ENCODE data around the gene DUSP7. TPM values are rescaled to one million over a fixed set of nuclear protein-coding genes. Genes with fewer than 3 reads are reported as not detected.

Gene DUSP7
- total and polyA plus RNA-seq, 9 of the 15 experiments (the other 6 are each of a cell fraction or from before 2014, with no cell fraction given), result 0.45 to 15.8 (median 8.2) TPM

- no peaks in the 10 kb centered on the region for H3K79me2 ChIP-seq (ENCODE audit: control insufficient read depth, insufficient read depth, low read length)
- H3K4me2 ChIP-seq (ENCODE audit: insufficient read depth, low read length), result no peak overlapping the region
- no peaks in the 10 kb centered on the region for H4K20me1 ChIP-seq (replicated peaks; ENCODE audit: control insufficient read depth, insufficient read depth, low read length)
- intact Hi-C loops (cut with micrococcal nuclease) (no loop called here), in situ Hi-C loops (cut with MboI) (no loop called here)
- ATAC-seq (no peak), DNase-seq (ENCODE audit: extremely low read depth in 1 of 4, low spot score in 3 of 4) (no peak), FAIRE-seq (no peak)
- H3K36me3 ChIP-seq (ENCODE audit: control insufficient read depth, insufficient read depth, low read length), result peaks cover 34% of the 10 kb centered on the region; the same call in 1 of the 3 replicates
- no peaks in the 10 kb centered on the region for H3K9me3 ChIP-seq (replicated peaks; ENCODE audit: control insufficient read depth, insufficient read depth, low read depth, low read length)
- no peak overlapping the region for H2AFZ ChIP-seq (ENCODE audit: low read depth, low read length)
- no peak overlapping the region for H3K9ac ChIP-seq (ENCODE audit: insufficient read depth in 1 of 2, low read depth in 2 of 2, low read length in 2 of 2)
- peaks cover 0 to 11% of the 10 kb centered on the region in 2 experiments; a peak in 4 of 5 replicates for H3K4me1 ChIP-seq (replicated peaks in 1 of 2; ENCODE audit: control insufficient read depth in 2 of 2, insufficient read depth in 2 of 2, low read length in 2 of 2)
- BruUV-seq (replicated peaks), result no TSS peak
- POLR2A ChIA-PET, result interaction anchor here (0.6 kb wide), 1 partner anchor 10 kb away, joined by 4 read pairs; no protein-coding TSS in a partner anchor
- no peaks in the 10 kb centered on the region for H3K27me3 ChIP-seq (ENCODE audit: control insufficient read depth in 2 of 2, insufficient read depth in 2 of 2, low read length in 2 of 2)
- TF ChIP-seq PRMT5 (CRISPR knock-in tag; IDR thresholded peaks at IDR 0.05), result no peak
- no peaks in the 10 kb centered on the region for H3K9me1 ChIP-seq (ENCODE audit: control insufficient read depth, insufficient read depth, low read length)
- CTCF ChIA-PET (ENCODE audit: low intra/inter-chr PET ratio), result no interaction called here
- no peak overlapping the region for H3K4me3 ChIP-seq
- H3K27ac ChIP-seq (ENCODE audit: extremely low read depth, low read depth, low read length), result no peak overlapping the region
- 84% methylated on average over 11 of the region's 11 CpGs for WGBS (ENCODE audit: insufficient coverage, low coverage, missing lambda C conversion rate)
Observed at GRCh38 chr3:52094571-52095485, 38.5 kb upstream of the DUSP7 start.

DNA sequence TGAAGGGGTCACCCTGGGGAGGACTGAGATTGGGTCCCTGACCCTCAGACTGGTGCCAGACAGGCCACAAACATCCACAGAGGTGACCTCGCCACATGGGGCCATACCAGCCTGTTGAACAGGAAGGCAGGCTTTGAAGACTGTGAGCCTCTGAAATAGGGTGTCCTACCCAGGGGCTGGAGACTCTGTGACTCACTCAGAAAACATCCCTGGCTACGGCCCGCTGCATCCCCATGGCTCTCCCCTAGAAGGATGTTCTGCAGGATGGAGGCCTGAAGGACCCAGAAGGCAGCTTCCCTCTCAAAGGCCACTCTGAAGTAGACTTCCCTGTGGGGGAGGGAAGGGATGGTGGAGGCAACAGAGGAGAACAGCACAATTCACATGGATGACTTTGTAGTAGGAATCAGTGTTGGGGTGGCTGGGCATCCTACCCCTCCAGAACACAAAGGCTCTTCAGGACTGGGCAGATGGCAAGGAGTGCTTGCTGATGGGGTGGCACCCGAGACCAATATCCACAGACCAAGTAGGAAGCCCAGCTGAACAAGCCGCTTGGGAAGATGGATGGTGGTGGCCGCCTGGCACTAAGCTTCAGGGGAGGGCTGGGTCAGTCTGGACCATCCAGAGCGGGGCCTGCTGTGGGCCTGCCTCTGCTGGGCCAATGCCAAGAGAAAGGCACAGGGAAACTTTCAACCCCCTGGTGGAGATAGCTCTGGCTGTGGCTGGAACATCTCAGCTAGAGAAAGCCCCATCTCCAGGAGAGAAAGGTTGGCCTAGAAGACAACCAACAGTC is 37.6 kb upstream of the DUSP7 start:
- Histone ChIP-seq H3K27ac (ENCODE audit: extremely low read depth, low read depth, low read length) (no peak overlapping the region), H3K79me2 (ENCODE audit: control insufficient read depth, insufficient read depth, low read length) (no peaks in the 10 kb centered on the region), H3K9me1 (ENCODE audit: control insufficient read depth, insufficient read depth, low read length) (no peaks in the 10 kb centered on the region), H3K4me2 (ENCODE audit: insufficient read depth, low read length) (no peak overlapping the region), H3K9ac (ENCODE audit: insufficient read depth in 1 of 2, low read depth in 2 of 2, low read length in 2 of 2) (no peak overlapping the region), H3K27me3 (ENCODE audit: control insufficient read depth in 2 of 2, insufficient read depth in 2 of 2, low read length in 2 of 2) (no peaks in the 10 kb centered on the region), H2AFZ (ENCODE audit: low read depth, low read length) (no peak overlapping the region), H4K20me1 (replicated peaks; ENCODE audit: control insufficient read depth, insufficient read depth, low read length) (no peaks in the 10 kb centered on the region), H3K4me1 (replicated peaks in 1 of 2; ENCODE audit: control insufficient read depth in 2 of 2, insufficient read depth in 2 of 2, low read length in 2 of 2) (peaks cover 5 to 13% of the 10 kb centered on the region in 2 experiments), H3K9me3 (replicated peaks; ENCODE audit: control insufficient read depth, insufficient read depth, low read depth, low read length) (no peaks in the 10 kb centered on the region), H3K4me3 (no peak overlapping the region), H3K36me3 (ENCODE audit: control insufficient read depth, insufficient read depth, low read length) (peaks cover 34% of the 10 kb centered on the region; the same call in 1 of the 3 replicates)
- ChIA-PET POLR2A (interaction anchor here (0.6 kb wide), 1 partner anchor 11 kb away, joined by 4 read pairs; no protein-coding TSS in a partner anchor), CTCF (ENCODE audit: low intra/inter-chr PET ratio) (no interaction called here)
- no TSS peak for BruUV-seq (replicated peaks)
- FAIRE-seq (no peak), DNase-seq (ENCODE audit: extremely low read depth in 1 of 4, low spot score in 3 of 4) (no peak), ATAC-seq (no peak)
- in situ Hi-C loops (cut with MboI) (no loop called here), intact Hi-C loops (cut with micrococcal nuclease) (no loop called here)
- whole genome bisulfite sequencing (ENCODE audit: insufficient coverage, low coverage, missing lambda C conversion rate), result 93% methylated on average over 5 of the region's 7 CpGs
- no peak for TF ChIP-seq XRCC4 (IDR thresholded peaks at IDR 0.05; ENCODE audit: extremely low read depth, insufficient read depth, insufficient read length)
- TF ChIP-seq HNRNPL (IDR thresholded peaks at IDR 0.05; ENCODE audit: low read depth, low read length), result no peak
- no peak for TF ChIP-seq ZKSCAN3 (CRISPR knock-in tag; IDR thresholded peaks at IDR 0.05)
